PC-9 (cell line): Measurements from ENCODE around the gene MYO5B.

Source experiments
- EZH2 ChIP-seq: fragments of 200-600 bp; sonication (generic); IDR thresholded peaks from 2 replicates; pipeline ENCODE4 v1.8.0; 2017; ENCODE audit warnings: antibody characterized with exemption, low read depth
- TF ChIP-seq, protein P1 (sequence below): fragments of 200-600 bp; sonication (generic); conservative IDR thresholded peaks from 2 replicates; pipeline ENCODE4 v1.6.1; 2017; ENCODE audit warnings: mixed run types, antibody characterized with exemption, mild to moderate bottlenecking, moderate library complexity

DNA sequence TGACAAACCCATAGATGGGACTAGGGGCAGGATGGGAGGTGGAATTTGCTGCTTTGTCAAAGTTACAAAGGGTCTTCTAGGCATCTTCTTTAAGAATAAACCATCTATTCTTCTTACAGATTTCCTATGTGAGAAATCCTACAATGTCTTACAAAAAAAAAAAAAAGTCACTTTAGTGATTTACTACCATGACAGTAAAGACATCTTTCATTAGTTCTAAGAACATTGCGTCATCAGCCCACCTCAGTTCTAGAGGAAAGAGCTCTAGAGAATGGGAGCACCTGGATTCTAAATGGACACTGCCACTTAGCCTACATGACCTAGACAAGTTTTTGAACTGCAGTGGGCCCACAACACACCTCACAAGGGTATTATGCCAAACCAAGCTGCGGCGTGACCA lies 172.0 kb downstream of the MYO5B start:
- TF ChIP-seq, protein P1, sequence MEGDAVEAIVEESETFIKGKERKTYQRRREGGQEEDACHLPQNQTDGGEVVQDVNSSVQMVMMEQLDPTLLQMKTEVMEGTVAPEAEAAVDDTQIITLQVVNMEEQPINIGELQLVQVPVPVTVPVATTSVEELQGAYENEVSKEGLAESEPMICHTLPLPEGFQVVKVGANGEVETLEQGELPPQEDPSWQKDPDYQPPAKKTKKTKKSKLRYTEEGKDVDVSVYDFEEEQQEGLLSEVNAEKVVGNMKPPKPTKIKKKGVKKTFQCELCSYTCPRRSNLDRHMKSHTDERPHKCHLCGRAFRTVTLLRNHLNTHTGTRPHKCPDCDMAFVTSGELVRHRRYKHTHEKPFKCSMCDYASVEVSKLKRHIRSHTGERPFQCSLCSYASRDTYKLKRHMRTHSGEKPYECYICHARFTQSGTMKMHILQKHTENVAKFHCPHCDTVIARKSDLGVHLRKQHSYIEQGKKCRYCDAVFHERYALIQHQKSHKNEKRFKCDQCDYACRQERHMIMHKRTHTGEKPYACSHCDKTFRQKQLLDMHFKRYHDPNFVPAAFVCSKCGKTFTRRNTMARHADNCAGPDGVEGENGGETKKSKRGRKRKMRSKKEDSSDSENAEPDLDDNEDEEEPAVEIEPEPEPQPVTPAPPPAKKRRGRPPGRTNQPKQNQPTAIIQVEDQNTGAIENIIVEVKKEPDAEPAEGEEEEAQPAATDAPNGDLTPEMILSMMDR = no peak
- TF ChIP-seq EZH2 = no peak
